ENCODE measurements around the gene METTL16.
"Not testable (repeated sequence)": the region's sequence is repeated elsewhere in the genome, so short reads cannot be mapped to it uniquely, and the experiment has no call there.

METTL16 gene

DNA sequence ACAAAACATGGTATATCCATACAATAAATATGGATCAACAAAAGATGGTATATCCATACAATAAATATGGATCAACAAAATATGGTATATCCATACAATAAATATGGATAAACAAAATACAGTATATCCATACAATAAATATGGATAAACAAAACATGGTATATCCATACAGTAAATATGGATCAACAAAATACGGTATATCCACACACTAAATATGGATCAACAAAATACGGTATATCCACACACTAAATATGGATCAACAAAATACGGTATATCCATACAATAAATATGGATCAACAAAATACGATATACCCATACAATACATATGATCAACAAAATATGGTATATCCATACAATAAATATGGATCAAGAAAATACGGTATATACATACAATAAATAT is 8.1 kb downstream of the METTL16 start:
- DNase-seq (ENCODE audit: low read depth) = no peak

DNA sequence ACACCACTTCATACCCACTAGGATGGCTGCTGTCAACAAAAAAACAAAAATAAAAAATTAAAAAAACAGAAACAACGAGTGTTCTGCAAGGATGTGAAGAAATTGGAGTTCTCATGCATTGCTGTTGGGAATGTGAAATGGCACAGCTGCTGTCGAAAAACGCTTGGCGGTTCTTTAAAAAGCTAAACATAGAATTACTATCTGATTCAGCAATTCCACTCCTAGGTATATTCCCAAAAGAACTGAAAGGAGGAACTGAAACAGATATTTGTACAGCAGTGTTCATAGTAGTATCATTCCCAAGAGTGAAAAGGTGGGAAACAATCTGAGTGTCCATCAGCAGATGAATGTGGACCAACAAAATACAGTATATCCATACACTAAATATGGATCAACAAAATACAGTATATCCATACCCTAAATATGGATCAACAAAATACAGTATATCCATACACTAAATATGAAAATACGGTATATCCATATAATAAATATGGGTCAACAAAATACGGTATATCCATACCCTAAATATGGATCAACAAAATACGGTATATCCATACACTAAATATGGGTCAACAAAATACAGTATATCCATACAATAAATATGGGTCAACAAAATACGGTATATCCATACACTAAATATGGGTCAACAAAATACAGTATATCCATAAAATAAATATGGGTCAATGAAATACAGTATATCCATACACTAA is 8.7 kb downstream of the METTL16 start:
- DNase-seq (ENCODE audit: low read depth) = no peak

DNA sequence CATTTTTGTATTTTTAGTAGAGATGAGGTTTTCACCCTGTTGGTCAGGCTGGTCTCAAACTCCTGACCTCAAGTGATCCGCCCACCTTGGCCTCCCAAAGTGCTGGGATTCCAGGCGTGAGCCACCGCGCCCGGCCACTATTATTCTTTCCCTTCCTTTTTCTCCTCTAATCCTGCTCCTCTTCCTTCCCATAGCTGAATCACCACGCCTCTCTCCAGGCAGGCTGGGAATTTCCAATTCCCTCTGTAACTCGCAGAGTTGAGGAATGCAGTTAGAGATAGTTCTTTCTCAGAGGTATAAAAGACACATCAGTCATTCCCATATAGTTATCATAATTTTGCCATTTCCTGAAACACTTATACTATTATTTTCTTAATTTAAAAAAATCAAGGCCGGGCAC is 11.2 kb downstream of the METTL16 start:
- no peak for DNase-seq (ENCODE audit: low read depth)

DNA sequence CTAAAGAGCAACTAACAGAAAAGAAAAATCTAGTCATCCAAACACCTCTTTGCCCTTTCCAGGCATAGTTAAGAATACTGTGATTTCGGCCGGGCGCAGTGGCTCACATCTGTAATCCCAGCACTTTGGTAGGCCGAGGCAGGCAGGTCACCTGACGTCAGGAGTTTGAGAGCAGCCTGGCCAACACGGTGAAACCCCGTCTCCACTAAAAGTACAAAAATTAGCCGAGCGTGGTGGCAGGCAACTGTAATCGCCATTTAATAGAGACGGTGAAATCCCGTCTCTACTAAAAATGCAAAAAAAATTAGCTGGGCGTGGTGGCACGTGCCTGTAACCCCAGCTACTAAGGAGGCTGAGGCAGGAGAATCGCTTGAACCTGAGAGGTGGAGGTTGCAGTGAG is 22.4 kb downstream of the METTL16 start:
- DNase-seq (ENCODE audit: low read depth) = not testable (repeated sequence)

DNA sequence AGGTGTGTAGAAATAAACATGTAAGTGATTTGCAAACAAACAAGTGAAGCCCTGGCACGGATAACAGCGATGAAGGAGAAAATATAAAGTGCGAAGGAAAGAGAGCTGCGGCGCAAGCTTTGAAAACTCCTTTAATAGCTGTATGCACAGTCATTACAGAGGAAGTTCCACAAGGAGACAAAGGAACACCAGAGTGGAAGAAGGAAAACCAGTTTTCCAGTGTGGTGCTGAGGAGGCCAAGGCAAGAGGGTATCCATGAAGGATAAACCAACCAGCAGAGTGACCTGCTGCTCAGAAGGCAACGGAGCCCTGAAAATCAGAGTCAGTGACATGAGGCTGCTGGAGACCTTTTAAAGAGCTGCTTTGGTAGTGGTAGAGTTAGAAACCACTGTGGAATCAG is 24.4 kb downstream of the METTL16 start:
- DNase-seq (ENCODE audit: low read depth) = no peak

DNA sequence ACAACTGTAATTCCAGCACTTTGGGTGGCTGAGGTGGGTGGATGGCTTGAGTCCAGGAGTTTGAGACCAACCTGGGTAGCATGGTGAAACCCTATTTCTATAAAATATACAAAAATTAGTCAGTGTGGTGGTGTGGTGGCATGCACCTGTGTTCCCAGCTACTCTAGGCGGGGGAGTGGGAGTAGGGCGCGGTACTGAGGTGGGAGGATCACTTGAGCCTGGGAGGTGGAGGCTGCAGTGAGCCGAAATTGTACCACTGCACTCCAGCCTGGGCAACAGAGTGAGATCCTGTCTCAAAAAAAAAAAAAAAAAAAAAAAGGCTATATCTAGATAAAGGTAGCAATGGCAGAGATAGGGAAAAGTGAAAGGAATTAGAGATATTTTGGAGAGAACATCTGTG is 25.0 kb downstream of the METTL16 start:
- not testable (repeated sequence) for DNase-seq (ENCODE audit: low read depth)

DNA sequence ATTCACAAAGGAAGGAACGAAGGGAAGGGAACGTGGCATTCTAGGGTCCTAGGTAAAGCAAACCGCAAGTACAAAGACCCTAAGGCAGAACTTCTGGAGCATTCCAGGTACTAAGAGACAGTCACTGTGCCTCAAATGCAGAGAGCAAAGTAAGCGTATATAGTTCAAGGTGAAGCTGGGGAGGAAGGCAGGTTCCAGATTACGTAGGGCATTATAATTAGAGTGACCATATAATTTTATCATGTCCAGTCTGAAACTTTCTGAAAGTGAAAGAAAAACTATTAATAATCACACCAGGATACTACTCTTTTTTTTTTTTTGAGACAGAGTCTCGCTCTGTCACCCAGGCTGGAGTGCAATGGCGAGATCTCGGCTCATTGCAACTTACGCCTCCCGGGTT is 25.7 kb downstream of the METTL16 start:
- DNase-seq (ENCODE audit: low read depth) = no peak

DNA sequence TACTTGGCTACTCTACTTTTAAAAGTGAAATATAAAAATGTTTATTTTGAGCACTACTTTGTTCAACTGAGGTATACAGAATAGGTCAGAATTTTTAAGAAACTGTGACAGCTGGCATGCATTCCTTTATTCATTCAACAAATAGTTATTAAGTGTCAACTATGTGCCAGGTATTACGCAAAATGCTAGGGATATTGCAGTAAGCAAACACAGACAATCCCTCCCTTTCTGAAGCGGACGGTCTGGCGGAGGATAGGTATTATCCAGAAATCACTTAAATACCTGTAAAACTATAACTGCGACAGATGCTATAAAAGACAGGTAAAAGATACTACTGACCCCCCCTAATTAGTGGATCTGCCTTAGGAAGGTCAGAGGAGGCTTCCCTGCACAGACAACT is 26.1 kb downstream of the METTL16 start:
- no peak for DNase-seq (ENCODE audit: low read depth)

DNA sequence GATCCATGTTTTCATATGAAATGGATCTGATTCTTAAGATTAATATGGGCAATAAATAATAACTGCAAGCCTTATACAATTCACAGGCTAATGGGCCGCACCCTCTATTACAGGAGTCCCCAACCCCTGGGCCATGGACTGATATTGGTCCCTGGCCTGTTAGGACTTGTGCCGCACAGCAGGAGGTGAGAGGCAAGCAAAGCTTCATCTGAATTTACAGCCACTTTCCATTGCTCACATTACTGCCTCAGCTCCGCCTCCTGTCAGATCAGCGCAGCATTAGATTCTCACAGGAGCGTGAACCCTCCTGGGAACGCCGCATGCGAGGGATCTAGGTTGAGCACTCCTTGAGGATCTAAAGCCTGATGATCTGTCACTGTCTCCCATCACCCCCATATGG is 26.8 kb downstream of the METTL16 start:
- no peak for DNase-seq (ENCODE audit: low read depth)

DNA sequence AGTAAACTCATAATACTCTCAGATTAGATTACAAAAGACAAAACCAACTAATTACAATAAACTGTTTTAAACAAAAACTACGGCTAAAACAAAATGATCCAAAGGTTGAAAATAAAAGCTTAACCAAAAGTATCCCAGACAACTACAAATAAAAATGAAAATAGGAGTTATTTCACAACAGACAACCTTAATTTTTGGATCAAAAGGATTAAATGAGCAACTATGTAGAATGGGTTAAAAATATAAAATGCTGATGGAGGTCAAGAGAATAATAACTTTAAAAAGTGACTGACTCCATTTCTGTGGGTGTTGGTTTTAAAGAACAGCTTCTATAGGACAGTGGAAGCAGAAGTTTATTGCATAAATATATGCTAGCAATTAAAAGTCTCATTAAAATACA is 28.6 kb downstream of the METTL16 start:
- DNase-seq (ENCODE audit: low read depth) = no peak

DNA sequence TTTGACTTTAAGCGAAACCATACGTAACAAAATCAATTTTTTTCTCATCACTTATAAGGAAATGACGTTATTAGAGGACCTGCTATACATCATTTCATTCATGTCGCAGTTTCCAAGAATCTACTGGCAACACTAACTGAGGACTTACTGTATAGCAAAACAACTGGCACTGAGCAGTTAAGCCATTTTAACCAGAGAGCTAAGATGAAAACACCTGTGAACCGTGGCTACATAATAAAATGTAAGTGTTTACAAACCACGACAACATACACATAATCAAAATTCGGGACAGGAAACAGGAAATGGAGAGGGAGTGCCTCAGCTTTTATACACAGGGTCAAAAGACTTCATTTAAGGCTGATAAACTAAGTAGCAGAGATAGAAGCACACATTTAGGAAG is 29.5 kb downstream of the METTL16 start:
- no peak for DNase-seq (ENCODE audit: low read depth)

DNA sequence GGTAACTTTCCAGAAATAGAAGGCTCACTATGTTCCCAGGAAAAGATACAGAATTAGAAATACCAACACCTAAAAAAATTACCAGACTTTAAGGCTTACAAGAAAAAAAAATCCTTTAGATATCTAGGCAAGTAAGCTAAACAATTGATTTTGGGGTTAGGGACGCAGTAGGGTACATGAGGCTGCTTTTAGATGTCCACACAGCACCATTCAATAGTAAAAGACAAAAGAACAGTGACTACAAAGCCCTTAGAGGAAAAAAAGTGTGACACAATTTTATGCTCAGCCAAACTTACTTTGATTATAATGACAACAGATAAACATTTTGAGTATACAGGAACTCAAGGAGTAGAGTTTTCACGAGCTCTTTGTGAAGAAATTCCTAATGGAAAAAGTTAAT is 29.9 kb downstream of the METTL16 start:
- DNase-seq (ENCODE audit: low read depth) = no peak

DNA sequence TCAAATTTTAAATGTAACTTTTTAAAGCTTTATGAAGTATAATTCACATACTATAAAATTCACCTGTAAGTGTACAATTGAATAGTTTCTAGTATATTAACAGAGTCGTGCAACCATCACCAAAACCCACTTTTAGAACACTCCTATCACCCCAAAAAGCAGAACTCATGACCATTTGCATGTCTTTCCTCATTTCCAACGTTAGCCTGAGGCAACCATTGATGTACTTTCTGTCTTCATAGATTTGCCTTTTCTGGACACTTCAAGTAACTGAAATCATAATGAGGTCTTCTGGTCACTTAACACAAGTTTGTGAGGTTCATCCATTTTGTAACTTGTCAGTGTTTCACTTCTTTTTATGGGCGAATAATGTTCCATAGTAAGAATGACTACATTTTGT is 33.2 kb downstream of the METTL16 start:
- no peak for DNase-seq (ENCODE audit: low read depth)

DNA sequence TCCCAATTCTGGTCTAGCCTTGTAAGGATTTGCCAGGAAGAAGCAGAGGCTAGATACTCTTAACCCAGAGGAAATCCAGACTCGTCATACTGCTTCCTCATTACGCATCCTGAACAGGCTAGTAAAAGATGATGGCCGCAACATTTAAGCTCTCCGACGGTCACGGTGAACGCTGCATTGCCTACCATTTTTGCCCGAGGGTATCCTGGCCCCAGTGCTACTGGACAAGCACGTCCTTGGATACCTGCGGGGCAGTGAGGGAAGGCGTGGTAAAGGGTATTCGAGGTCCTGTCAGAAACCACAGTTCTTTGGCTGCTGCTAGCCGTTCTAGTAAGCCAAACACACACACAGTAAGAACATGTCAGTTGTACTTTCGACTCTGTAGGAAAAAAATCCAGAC is 36.6 kb downstream of the METTL16 start:
- no peak for DNase-seq (ENCODE audit: low read depth)

DNA sequence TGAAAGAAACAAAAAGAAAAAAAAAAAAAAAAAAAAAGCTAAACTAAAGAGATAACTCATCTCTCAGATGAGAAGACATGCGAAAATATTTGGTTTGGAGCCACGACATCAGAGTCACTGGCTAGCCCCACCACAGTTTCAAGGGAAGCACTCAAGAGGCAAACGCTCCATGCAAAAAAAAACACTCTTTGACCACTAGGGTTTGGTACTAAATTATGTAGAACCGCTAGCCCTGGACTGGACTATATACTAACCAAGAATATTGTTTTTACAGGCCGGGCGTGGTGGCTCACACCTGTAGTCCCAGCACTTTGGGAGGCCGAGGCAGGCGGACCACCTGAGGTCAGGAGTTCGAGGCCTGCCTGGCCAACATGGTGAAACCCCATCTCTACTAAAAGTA is 37.3 kb downstream of the METTL16 start:
- DNase-seq (ENCODE audit: low read depth) = no peak

DNA sequence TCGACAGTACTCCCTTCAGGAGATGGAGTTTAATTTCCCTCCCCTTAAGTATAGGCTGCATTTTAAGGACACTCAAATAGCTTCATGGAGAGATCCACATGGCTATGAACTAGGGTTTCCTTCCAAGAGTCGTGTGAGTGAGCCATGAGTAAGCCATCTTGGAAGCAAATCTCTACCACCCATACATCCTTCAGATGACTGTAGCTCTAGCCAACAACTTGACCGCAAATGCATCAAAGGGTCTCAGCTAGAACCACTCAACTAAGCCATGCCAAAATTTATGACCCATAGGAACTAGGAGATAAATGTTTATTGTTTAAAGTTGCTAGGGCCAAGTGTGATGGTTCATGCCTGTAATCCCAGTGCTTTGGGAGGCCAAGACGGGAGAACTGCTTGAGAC is 43.4 kb downstream of the METTL16 start:
- no peak for DNase-seq (ENCODE audit: low read depth)

DNA sequence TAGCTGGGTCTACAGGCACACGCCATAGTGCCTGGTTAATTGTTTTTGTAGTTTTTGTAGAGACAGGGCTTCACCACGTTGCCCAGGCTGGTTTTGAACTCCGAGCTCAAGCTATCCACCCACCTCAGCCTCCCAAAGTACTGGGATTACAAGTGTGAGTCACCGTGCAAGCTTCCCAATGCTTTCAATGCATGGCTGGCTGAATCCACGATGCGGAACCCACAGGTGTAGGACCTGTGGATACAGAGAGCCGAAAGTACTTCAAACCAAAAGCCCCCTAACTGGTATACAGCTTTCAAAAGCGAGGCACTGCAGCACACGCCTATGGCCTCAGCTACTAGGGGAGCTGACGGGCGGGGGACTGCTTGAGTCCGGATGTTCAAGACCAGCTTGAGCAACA is 44.8 kb downstream of the METTL16 start:
- DNase-seq (ENCODE audit: low read depth) = no peak

DNA sequence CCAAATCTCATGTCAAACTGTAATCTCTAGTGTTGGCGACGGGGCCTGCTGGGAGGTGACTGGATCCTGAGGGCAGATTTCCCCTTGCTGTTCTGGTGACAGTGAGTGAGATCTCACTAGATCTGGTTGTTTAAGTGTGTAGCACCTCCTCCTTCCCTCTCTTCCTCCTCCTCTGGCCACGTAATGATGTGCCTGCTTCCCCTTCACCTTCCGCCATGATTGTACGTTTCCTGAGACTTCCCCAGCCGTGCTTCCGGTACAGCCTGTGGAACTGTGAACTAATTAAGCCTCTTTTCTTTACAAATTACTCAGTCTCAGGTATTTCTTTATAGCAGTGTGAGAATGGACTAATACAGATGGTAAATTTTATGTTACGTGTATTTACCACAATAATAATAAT is 49.2 kb downstream of the METTL16 start:
- no peak for DNase-seq (ENCODE audit: low read depth)

DNA sequence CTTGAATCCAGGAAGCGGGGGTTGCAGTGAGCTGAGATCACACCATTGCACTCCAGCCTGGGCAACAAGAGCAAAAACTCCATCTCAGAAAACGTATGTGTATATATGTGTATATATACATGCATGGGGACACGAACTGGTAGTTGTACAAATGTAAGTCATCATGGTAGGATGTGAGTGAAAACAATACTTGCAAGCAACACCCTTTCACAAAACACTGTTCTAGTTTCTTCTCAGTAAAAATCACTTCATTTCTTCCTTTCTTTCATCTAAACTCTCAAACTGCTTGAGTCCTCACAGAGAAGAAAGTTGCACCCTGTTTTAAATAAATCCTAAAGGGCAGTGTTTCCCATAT is 51.8 kb downstream of the METTL16 start:
- no peak for DNase-seq (ENCODE audit: low read depth)

DNA sequence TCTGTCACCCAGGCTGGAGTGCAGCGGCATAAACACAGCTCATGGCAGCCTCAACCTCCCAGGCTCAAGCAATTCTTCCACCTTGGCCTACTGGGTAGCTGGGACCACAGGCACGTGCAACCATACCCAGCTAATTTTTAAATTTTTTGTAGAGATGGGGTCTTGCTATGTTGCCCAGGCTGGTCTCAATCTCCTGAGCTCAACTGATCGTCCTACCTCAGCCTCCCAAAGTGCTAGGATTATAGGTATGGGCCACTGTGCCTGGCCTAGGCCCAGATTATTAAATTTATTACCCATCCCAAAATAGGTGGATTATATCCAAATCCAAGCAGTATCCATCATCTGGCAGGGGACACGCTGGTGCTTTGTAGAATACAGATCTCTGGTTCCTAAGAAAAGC is 53.8 kb downstream of the METTL16 start:
- DNase-seq (ENCODE audit: low read depth) = no peak

DNA sequence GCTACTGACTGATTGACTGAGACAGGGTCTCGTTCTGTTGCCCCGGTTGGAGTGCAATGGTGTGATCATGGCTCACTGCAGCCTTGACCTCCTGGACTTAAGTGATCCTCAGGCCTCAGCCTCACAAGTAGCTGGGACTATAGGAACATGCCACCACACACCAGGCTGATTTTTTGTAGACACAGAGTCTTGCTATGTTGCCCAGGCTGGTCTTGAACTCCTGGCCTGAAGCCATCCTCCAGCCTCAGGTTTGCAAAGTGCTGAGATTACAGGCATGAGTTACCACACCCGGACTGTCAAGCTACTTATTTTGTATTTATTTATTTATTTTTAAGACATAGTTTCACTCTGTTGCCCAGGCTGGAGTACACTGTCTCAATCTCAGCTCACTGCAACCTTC is 55.2 kb downstream of the METTL16 start:
- no peak for DNase-seq (ENCODE audit: low read depth)

DNA sequence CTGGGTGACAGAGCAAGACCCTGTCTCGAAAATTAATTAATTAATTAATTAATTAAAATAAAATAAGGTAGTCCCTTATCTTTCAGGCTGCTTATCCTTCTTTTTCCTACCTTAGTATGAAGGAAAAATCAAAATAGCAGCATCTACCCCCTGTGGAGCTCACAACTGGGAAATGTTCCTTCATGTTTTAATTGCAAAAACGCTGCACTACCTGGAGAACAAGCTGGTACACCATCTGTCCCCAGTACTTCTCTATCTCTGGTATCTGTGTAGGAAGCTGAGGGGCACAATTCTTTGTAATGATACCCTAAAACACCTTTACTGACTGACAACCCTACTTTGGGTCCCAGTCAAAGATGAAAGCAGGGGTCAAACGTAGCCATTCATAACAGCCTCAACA is 55.7 kb downstream of the METTL16 start:
- DNase-seq (ENCODE audit: low read depth) = no peak

DNA sequence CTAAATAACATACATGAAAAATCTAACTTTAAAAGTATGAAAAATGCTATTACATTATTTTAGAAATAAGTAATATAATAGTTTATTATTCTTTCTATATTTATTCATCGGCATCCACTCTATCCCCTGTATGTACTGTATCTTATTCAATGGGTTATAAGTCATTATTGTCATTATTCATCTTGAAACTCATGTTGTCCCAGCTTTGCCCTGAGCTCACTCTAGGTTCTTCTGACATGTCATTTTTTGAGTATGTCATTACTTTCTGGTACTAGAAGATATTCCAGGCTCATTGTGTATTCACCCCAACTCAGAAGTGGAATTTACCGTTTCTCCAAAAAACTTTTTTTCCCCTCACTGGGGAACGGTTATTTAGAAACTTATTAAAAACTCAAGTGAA is 57.8 kb downstream of the METTL16 start:
- no peak for DNase-seq (ENCODE audit: low read depth)

DNA sequence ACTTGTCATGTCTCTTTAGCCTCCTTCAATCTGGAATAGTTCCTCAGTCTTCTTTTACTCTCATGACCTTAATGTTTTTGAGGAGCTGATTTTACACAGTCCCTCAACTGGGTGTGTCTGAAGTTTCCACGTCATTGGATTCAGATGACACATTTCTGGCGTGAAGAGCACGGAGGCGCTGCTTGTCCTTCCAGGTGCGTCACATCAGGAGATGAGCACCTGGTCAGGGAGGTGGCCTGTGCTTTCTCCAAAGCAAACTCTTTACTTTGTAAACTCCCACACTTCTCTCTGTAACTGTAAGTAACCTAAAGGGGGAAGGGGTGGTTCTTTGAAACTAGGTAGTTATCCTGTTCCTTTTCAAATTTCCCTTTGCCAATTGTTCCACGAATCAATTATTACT is 58.4 kb downstream of the METTL16 start:
- no peak for DNase-seq (ENCODE audit: low read depth)

DNA sequence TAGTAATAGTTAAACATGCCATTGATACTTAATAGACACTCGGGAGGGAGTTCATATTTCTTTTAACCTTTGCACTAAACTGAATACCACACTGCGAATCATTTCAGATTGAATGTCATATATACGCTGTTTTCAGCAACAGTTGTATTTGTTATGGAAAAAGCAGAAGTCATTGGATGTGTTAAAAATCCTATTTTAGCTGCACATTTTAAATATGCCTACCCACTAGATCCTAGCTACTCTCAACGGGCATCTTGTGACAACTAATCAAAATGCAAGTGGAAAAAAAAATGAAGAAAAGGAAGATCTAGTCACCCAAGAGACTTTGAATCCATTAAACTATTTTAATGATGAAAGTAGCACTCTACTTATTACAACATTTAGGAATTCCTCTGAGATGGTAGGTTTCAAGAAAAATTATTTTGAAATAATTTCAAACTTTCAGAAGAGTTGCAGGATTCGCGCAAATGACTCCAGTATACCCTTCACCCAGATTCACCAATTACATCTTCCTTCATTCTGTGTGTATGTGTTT is 59.4 kb downstream of the METTL16 start:
- DNase-seq (ENCODE audit: low read depth) = no peak

Data from activated T-helper 9 cell treated with anti-CD3 and anti-CD28 coated beads, Interleukin-2, amount 50 U/mL, for 16 hours (primary cell).